Raji (cell line): Measurements from ENCODE around the gene TM9SF3.

Experiments used
- POLR2A ChIP-seq: IDR thresholded peaks from 2 replicates; pipeline ENCODE4 v1.6.1; 2011; ENCODE audit warnings: low read depth, low read length, control low read depth; ENCODE audit not compliant: insufficient read depth

TM9SF3 gene

DNA sequence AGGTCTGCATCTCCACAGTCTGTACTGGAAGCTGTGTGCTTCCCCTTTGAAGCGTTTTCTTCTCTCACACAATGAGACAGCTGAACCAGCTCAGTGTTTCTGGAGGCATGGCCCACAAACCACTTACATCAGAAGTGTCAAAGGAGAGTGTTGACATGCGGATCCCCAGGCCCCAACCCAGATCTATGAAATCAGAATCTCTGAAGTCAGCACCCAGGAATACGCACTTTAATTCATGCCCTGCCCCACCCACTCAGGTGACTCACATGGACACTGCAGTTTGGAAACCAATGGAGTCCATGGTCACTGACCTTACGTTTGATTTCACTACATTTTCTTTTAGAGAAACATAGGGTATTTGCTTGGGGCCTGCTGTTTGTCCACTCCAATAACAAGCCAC, 92.1 kb downstream of the TM9SF3 start:
- TF ChIP-seq POLR2A: no peak

DNA sequence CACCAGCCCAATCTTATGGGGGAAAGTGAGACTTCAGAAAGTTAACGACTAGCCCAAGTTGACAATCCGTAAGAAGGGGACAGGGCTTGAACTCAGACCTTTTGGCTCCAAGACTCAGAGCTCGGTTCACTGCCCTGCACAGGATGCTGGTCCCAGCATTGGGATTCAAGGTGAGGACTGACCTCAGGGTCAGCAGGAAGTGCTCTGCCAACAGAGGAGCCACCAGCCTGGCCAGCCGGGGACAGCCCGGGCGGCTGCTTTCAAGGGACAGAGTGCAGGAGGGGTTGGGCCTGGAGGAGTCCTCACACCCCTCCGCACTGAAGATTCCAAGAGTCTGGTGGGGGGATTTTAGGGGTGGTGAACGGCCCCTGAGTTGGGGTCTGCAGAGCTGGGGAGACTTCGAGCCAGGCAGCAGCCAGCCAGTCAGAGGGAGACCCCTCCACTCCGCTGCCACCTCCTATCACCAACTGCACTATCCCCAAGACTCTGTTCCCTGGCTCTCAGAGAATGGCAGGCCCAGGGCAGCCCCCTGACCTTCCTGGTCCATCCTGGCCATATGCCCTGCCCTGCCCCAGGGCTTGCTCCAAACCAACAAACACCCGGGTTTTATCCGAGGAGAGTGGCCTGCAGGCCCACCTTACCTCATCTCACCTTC, 92.8 kb downstream of the TM9SF3 start:
- TF ChIP-seq POLR2A: no peak

DNA sequence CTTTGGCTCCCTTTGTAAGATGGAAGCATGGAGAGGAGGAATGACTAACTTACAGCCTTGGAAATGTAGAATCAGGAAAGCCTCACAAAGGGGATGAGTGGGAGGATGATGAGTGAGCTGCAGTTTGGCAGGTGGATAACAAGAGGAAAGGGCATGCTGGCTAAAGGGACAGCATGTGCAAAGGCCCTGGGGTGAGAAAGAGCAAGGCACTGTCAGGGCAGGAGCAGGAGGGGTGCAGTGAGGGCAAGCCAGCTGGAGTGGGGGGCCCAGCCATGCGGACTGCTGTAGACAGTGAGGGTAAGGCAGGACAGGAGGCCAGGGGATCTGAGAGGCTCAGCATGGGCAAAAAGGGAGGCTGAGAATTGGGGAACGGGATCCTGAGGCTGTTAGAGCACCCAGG, 93.6 kb downstream of the TM9SF3 start:
- TF ChIP-seq POLR2A: no peak

DNA sequence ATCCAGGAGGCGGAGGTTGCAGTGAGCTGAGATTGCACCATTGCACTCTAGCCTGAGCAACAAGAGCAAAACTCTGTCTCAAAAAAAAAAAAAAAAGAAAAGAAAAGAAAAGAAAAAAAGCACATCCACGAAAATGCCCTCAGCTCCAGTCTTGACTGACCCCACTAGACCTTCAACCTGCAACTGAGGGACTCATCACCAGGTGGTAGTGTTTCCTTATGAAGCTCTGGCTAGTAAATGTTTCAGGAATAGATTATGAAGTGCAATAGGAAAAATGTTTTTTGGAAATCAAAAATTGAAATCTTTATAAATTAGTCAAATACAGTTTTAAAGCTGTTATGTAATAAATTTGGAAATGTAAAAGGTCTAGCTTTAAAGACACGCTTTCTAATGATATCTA, 95.5 kb downstream of the TM9SF3 start:
- TF ChIP-seq POLR2A: no peak

DNA sequence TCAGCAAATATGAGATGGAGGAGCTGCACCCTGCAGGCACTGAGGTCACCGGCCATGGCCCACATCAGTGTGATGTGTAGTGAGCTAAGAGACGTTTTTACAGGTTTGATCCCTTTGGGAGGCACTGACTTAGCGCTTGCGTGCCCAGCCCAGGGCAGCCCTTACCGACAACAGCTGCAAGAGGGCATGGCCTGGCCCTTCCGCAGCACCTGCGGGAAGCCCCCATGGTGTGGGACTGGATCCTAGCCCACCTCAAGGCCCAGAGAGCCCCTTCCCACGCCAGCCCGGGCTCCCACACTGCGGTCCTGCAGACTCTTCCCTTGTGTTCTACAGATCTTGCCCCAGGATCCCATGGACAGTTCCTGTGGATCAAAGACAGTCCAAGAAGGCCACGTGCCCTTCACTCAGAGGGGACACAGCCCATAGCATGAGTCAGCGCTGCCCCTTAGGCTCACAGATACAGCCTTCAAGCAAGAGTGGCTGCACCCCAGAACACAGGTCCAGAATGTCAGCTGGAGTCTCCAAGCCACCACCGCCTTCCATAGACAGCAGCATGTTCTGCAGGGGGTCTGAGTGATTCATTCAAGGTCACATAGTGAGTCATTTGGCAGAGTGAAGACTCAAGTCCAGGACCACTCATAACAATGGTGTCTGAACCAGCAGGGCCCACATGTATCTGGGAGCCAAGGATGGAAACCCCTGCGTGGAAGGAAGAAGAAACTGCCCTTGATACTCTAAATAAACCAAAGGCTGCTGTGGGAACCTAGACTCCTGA, 98.5 kb downstream of the TM9SF3 start:
- no peak for TF ChIP-seq POLR2A

DNA sequence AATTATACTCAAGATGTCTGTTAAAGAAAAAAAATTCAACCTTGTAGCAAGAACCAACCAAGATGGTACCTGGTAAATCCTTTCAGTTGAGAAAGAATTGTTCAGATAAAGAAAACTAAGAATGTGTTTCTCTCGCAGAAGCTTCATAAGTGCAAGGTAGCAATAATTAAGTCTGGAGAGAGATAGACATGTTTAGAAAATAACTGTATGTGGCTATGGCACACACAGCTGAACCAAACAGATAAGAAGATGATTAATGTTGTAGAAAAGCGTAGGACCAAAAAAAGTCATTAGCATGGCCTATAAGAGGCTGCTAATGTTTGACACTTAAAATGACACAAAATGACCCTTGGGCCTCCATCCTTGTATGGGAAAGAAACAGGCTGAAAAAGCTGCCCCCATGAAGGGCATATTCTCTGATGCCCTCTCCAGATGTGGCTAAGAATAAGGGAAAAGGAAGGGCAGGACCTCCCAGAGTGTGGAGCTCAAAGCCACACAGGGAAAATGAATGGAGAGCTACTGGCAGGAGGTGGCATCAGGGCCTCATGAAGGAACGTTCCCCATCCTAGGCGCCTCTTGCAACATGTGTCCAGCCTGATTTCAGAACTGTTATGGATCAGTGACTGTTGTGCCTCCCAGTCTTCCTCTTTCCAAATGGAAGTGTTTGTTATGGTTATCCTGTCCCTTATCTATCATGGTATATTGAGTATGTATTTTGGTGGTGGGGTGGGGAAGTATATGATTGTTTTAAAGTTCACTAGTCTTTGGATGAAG, 103.8 kb downstream of the TM9SF3 start:
- TF ChIP-seq POLR2A: no peak

DNA sequence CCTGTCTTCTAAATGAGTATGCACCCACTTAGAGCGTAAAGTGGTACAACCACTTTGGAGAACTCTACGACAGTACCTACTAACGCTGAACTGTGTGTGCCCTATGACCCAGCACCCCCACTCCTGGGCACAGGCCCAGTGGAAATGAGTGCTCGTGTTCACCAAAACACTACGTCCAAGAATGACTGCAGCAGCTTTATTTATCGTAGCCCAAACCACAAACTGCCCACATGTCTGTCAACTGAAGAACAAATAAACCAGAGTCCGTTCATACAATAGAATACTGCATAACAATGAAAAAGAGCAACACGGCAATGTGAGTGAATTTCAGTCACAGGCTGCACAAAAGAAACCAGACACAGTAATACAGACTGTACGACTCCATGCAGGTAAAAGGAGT, 108.5 kb downstream of the TM9SF3 start:
- no peak for TF ChIP-seq POLR2A

DNA sequence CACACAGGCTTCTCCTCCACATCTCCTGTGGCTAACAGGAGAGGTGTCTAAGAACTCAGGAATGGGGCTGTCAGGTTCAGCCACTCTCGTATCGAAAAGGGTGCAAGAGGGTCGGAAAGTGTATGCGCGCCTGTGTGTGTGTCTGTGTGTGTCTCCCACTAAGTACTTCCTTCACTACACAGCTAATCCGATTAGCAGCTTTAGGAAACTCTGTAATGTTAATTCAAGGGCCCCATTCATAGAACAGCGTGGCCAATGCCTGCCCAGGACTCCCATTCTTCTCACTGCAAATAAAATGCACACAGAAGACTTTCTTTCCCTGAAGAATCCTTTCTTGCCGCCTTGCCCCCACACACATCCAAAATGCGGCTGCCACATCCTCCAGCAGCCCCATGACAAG, 112.9 kb downstream of the TM9SF3 start:
- TF ChIP-seq POLR2A: no peak

DNA sequence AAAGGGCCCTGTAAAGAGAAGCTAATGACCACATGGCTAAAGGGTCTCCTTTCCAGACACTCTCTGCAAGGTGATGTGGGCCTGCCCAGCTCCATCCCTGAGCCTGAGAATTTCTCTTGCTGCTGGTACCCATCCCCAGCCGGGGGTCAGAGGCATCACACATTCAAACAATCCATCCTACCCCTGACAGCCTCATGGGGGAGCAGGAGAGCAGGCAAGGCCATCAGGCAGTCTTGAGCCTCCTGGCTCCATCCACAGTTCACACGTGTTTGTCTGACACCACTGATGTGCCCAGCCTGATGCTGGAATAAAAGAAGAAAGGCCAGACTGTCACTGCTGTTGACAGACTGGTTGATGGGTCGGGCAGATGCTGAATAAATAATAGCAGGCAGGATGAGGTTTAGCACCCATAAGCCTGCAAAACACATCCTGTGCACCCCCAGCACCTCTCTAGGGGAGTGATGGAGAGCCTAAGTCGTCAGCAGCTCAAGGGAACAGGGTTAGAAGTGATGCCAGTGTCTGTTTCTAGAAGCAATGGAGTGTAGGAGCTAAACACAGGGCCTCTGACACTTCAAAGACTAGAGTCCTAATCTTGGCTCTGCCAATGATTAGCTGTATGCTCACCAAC, 116.6 kb downstream of the TM9SF3 start:
- TF ChIP-seq POLR2A: no peak

DNA sequence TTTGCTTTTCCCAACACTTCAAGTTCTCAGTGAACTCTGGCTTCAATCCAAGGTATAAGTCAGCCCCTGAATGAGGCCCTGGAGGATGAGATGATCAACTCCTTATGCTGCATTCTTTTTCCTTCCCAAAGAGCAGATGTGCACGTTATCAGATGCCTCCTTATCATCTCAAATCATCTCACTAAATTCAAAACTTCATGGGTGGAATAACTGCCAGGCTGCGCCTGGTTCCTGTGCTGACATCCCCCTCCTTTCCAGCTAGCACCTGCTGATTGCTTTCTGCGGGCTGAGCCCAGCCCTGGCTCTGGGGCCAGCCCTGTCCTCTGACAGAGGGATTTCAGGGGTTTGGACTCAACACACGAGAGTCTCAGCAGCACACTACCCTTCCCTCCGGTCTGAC, 118.0 kb downstream of the TM9SF3 start:
- TF ChIP-seq POLR2A: no peak
